Loucy (cell line): ENCODE data around the gene STT3B.

ENCODE experiments used
- CTCF ChIP-seq: fragments of 200-600 bp; sonication (generic); conservative IDR thresholded peaks from 2 replicates; pipeline ENCODE4 v1.5.1; 2014; ENCODE audit warnings: mild to moderate bottlenecking, antibody characterized with exemption, low read length
- EZH2phosphoT487 ChIP-seq: fragments of 200-600 bp; IDR thresholded peaks from 2 replicates; pipeline ENCODE4 v1.6.1; 2018; ENCODE audit warnings: antibody characterized with exemption, mild to moderate bottlenecking, moderate library complexity, borderline replicate concordance

DNA sequence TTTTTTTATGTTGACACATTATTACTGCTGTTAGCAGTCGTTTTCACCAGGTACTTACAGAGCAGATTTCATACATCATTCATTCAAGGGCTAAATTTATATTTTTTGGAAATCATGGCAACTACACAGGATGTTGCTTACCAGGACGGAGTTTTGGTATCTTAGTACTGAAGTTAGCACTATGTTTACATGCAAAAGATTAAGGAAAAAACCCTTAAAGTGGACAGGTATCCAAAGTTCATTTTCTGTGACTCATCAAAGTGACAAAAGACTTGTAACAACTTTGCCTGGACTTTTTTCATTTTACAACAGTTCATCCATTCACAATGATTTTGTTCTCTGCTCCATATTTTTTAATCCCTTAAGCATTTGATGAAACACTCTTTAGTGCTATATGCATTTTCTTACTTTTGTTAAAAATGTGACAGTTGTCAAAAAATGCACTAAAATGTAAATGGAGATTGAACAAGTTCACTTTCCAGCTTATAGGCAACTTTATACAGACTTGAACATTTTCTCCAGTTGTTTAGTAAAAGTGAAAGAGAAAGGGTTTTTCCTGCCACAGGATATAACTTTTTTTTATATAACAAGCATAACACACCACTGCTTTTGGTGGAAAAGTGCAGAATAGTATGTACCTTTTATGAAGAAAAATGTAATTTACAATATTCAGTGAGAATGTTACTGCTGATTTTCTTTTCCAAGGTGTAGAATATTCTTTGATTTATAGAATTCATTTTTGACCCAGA, 104.1 kb downstream of the STT3B start:
- no peak for TF ChIP-seq CTCF
- TF ChIP-seq EZH2phosphoT487 = no peak
